Astrocyte (in vitro differentiated cells and primary cell): ENCODE measurements around the gene ABCC10.

ENCODE experiments used
- CTCF ChIP-seq: IDR thresholded peaks from 2 replicates; pipeline ENCODE4 v1.5.1; 2011; ENCODE audit warnings: low read depth, mild to moderate bottlenecking, inconsistent platforms, low read length, moderate library complexity; ENCODE audit not compliant: insufficient read depth
- EZH2 ChIP-seq: IDR thresholded peaks from 2 replicates; pipeline ENCODE4 v1.6.1; 2012; ENCODE audit warnings: mild to moderate bottlenecking, low read length, inconsistent platforms; ENCODE audit not compliant: insufficient read depth

GRCh38 chr6:43416935-43417334 lies 10.4 kb upstream of the ABCC10 start:
- no peak for TF ChIP-seq CTCF
- TF ChIP-seq EZH2: no peak
